GM18861 (cell line): ENCODE results near the gene AKT1.

ENCODE experiments used
- ATAC-seq: cut with Tn5 transposase; IDR thresholded peaks from one replicate; pipeline ENCODE4 v1.9.1; 2021; ENCODE audit not compliant: unreplicated experiment

AKT1 gene

GRCh38 chr14:104725772-104726548 lies 69.6 kb downstream of the AKT1 start:
- ATAC-seq = no peak

GRCh38 chr14:104724981-104725771 lies 70.4 kb downstream of the AKT1 start:
- ATAC-seq = no peak

GRCh38 chr14:104724407-104724980 lies 71.1 kb downstream of the AKT1 start:
- no peak for ATAC-seq

- no peak for ATAC-seq
Measured at GRCh38 chr14:104723651-104724406, 71.7 kb downstream of the AKT1 start, which contains the start of gene ADSS1. ADSS1 (plus strand) TSS chr14:104724229; CDS start chr14:104724271, 42 bp downstream.

GRCh38 chr14:104722938-104723650 lies 72.5 kb downstream of the AKT1 start:
- no peak for ATAC-seq

- ATAC-seq = no peak
Measured at GRCh38 chr14:104721505-104722431, 73.8 kb downstream of the AKT1 start.
